ENCODE measurements around the gene GPRC5B.
A peak's percentile ranks its signal among the peaks of the same experiment; 100 is the strongest.

The GPRC5B gene

DNA sequence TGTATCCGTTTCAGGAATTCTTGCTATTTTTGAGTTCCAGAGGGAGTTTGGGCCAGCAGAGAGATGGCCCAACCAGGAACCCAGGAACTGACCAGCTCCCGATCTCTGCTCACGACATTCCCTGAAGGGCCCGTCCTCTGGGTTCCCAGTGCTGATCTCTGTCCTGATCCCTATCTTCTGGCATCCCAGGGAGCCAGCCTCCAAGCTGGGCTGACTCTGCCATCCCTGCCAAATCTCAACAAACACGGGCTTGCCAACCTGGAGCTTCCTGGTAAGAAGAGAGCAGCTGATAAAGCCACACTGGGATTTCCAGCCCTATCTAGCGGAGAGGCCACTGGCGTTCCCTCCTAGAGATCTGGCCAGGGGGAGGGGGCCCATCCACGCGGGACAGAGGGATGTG lies 16.2 kb downstream of the GPRC5B start:
- DNase-seq, result no peak

DNA sequence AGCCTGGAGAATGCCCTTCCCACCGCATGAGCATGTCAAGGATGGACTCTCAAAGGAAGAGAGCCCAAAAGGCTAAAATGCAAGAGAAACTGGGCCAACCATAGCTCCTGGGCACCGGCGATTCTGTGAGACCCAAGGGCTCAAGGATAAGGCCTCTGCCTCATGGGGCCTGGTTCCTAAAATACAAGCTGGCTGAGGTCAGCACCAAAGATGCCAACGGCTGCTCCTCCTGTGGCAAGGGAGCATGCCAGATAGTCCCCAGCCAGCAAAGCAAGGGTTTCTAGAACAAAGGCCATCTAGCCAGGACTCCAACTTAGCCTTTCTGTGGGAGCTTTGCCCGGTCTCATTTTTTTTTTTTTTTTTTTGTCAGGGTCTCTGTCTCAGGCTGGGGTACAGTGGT lies 20.1 kb downstream of the GPRC5B start:
- no peak for DNase-seq

DNA sequence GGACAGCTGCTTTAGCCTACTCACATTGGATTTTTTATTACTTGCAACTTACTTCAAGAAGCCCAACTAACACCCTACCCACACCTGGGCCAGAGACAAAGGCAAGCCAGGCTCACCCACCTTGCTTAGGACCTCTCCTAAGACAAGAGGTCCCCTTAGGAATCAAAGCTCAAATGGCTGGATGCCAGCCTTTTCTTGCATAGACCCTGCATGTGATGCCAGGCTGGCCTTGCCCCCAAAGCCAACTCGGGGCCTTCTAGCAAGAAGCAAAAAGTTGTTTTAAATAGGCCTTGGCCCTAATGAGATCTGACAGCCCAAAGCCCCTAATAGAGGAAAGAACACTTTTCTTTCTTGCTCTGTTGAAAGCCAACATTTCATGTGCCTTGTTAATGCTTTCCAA lies 20.7 kb downstream of the GPRC5B start:
- no peak for DNase-seq

DNA sequence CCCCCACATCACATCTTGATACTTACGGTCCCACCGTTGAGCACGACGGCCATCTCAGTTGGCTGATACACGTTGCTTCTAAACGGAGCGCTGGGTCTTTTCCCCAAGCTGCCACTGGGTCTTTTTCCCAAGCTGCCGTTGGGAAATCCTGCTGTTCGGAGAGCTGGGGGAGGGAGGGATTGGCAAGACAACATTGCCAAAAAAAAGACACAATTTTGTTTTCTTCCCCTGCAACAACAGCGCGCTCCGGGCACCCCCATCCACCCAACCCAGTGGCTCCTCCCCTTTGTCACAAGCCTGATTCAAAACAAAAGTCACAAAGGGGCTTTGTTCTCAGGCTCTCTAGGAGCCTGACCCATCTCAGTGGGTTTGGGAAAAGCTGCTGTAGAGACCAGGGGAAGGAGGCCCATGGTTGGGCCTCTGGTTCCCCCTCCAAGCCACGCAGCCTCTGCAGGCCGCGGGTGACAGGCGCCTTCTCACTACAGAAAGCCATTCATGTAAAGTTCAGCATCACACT lies 22.8 kb downstream of the GPRC5B start:
- no peak for DNase-seq

DNA sequence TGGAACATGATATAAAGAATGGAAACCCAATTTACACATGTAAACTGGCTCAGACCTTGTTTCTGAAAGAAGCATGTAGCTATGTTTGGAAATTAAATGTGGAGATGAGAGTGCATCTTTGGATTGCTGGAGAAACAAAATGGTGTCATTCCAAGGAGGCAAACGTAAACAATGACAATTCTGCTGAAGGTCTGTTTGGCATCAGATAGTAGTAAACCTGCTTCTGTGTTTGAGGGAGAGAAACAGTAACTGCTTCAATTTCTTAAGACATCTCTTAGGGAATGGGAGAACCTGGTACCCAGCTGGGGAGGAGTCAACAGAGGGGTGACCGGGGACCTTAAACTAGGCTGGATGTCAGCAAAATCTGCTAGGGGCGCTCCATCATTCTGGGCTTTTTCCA lies 23.5 kb downstream of the GPRC5B start:
- DNase-seq, result no peak

DNA sequence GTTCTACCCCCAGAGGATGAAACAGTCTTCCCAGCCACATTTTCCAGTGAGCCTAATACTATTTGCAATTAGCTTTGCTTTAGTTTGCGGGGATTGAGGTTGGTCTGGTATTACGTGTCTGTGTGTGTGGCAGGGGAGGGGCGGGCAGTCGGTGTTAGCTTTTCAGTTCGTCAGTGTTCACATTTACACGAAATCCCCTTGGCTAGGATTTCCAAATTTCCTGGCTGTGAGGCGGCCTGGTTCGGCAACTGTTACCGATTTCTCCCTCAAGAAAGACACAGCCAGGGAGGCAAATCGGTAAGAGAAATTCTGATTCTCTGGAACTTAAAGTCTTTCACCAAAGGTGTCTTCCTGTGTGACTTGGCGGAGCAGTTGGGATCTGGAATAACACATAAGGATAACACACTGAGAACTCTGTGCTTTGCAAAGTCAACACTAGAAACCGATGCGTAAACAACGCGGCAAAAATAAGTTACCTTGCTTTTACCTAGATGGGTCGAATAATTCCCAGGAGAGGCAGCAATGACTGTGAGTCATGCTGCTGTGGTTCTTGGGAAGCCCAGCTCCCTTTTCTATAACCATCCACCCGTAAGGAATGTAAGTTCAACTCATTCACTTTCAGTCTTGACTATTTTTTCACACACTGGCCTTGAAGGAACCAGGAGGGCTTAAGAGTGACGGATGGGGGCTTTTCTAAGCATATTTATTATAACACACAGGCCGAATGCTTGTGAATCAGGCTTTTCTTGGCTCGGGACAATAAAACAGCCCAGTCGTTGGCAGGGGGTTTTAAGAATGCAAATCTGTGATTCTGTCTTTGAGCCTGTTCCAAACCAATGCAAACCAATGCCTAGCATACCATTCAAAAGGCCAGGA lies 24.2 kb downstream of the GPRC5B start:
- DNase-seq, result no peak

DNA sequence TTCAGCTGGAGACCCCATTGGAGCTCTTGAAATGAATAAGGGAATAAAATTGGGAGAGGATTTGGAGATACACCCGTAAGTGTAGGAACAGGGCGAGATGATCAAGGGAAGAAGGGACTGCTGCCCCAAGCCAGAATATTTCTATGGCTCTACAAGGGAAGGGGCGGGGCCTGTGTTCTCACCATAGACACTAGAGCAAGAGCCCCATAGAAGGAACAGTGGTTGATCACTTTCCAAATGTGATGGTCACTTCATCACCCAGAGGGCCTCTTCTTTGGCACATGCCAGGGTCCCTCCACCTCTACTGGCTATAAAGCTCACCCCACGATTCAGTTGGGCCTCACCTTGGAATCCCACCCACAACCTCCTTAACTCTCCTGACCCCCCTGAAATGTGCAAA lies 25.0 kb downstream of the GPRC5B start:
- no peak for DNase-seq

DNA sequence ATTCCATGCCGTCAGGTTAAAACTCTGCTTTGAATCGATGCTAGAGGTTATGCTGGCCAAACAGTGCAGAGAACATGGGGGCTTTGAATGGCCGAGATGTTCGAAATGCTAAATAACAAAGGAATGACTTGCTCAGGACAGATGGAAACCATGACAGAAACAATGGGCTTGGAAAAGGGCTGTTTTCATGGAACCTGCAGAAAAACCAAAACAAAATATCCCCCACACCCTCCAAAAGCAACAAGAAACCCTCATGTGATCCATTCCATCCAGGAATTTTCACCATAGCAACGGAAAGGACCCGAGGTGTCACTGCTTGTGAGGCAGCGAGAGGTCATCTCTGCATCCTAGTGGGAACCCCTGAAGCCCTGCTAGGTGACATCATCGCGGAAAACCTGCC lies 25.5 kb downstream of the GPRC5B start:
- no peak for DNase-seq

DNA sequence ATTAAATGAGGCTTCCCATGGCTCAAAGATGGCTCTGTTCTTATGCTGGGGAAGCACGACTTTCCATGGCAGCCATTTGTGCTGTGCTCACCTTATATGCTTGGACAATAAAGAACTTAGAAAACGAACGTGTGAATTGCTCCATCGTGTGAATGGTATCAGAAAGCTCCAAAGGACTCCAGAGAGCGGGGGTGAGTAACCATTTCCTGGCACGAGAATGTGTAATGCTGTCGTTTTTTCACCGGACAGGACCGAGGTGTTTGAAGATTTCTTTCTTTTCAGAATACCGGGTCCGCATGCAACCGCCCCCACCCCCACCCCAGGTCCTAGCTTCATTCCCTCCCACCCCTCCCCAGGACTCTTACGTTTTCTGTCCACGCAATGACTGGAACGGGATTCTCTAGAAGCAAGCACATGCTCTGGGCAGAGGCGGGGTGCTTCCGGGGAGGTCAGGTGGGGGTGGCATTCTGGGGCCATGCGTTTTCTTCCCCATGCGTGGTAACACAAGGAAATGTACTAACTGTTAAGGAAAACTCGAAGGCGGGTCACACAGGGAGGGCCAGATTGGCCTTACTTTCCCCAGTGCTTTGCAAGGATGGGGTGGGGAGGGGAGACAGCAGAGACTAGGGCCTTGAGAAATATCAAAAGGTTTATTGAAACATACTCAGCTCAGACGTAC lies 26.2 kb downstream of the GPRC5B start:
- DNase-seq, result no peak

DNA sequence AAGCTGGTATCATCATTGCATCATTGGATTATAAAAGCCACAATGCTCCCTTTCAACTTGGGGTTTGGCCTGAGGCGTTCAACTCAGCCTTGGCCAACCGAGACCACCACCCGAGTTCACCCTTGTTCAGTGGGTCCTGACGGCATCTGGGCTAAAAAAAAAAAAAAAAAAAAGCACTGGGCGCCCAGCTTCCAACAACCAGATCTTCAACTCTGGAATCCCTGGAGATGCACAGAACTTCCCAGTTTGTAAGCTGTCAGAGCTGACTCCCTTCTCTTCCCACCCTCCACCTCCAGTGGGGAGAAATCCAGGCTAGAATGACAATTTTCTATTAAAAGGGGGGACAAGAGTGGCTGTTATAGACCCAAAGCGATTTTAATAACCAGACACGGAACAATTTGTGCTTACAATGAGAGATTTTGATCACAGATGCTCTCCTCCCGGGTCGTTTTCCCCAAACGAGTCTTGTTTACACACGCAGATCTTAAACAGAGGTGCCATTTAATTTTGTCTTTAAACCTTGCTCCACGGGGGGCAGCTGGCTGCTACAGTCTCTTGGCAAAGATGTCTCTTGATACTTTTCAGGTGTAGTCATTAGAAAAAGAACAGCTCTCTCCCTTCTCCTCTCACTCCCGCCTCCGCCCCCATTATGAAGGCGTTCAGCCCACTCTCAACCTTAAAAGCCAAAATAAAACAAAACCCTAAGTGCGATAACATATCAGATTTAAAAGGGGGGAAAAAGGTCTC lies 26.9 kb downstream of the GPRC5B start:
- DNase-seq, result peak; percentile 26

DNA sequence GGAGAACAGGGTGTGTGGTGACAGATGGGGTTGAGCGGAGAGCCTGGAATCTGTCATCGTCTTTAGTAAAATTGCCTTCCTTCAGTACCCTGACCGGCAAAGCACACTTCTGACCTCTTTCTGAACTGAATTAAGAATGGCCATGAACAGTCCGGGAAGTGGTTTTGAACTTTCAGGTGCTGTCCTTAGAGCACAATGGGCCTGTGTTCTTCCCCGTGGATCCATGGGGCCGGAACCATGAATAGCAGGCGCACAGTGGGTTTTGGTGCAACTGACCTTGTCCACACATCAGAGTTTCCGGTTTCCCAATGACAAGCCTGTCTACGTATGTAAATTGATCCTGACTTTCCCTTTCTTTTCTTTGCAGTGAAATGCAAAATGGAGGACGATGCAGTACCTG lies 28.5 kb downstream of the GPRC5B start:
- DNase-seq, result no peak

DNA sequence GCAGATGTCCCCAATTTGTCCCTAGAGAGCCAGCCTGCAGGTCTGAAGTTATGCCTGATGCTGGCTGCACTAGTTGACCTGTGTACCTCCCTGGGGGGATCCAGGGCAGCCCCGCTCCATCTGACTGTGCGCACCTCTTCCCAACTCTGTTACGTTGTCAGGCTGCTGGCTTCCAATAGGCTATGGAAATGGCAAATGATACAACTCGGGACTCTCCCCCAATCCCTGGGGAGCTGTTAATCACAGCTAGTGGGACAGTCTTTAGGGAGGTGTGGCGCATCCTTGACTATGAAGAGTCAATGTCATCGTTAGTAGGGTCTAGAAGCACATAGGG lies 30.1 kb downstream of the GPRC5B start:
- DNase-seq, result no peak

DNA sequence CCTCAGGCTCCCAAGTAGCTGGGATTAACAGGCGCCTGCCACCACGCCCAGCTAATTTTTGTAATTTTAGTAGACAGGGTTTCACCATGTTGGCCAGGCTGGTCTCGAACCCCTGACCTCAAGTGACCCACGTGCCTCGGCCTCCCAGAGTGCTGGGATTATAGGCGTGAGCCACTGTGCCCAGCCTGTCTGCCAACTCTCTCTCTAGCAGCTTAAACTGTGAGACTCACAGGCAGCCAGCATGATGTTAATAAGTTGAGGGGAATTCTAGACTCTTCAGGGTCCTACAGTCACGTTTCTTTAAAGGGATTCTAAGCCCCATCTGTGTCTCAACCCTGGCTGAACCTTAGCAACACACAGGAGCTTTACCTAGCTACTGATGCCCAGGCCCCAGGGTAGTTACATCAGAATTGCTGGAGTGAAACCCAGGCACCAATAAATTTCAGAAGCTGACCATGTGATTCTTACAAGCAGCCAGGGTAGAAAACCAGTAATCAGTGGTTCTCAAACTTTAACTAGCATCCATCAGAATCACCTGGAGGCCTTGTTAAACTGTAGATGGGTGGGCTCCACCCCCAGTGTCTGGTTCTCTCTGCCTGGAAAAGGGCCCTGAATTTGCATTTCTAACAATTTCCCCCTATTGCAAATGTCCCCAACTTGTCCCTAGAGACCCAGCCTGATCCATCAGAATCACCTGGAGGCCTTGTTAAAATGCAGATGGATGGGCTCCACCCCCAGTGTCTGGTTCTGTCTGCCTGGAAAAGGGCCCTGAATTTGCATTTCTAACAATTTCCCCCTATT lies 30.7 kb downstream of the GPRC5B start:
- no peak for DNase-seq

DNA sequence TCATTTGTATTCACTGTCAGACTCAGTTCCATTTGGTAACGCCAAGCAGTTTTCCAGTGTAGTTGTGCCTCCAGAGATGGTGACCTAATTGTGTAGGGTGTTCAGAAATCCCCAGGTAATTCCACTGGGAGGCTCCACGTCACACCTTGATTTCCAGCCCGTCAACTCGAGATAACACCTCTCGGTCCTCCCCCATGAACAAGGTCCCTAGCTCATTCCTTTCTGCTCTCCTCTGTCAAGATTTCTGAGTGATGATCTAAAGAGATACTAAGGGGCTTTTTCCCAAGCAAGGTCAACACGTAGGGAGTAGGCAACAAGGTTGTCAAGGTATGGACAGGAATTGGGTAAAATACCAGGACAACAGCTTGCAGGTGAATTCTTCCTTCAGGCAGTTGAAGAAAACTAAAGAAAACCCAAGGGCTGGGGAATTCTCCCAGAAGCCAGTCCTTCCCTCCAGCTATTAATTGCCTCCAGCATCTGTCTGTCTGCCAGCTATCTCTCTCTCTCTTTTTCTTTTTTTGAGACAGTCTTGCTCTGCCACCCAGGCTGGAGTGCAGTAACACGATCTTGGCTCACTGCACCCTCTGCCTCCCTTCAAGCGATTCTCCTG lies 31.4 kb downstream of the GPRC5B start:
- no peak for DNase-seq

DNA sequence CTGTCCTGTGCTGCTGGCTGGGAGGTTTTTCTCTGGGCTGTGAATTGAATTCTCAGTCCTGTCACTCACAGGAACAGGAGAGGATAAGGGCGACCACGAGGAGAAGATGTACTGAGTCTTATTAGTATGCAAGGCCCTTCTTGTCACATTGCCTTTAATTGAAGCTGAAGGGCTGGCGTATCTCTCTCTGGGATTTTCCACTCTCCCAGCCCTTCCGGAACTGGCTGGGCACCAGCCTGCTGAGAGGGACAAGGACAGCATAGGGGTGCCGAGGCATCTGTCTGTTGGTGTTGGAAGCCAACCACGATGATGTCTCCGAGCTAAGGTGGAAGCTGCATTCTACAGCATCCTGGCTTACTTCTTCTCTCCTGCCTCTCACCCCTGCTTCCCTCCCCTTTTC lies 33.2 kb downstream of the GPRC5B start:
- DNase-seq, result no peak

DNA sequence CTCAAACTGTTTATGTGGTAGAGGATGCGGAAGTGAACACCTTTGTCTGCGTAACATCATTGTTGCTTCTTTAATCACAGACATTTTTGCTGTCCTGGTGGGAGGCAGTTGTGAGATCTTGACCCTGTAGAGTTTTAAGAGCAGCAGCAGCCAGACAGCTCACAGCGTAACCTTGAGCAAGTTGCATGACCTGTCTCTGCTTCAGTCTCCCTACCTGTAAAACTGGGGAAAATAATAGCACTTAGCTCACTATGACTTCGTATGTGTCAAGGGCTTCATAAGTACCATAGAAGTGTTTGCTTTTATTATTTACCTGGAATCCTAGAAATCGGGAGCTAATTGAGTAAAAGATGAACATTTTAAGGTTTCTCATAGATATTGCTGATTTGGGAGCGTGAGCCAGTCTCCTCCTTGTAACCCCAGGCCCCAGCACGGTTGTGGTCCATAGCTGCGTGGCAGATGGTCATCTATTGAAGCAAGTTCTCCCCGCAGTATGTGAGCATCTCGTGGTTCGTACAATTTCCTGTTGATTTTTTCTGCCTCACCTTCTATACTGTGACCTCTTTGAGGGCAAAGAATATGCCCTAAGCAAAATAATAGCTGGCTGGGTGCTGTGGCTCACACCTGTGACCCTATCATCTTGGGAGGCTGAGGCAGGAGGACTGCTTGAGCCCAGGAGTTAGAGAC lies 34.4 kb downstream of the GPRC5B start:
- DNase-seq, result no peak

DNA sequence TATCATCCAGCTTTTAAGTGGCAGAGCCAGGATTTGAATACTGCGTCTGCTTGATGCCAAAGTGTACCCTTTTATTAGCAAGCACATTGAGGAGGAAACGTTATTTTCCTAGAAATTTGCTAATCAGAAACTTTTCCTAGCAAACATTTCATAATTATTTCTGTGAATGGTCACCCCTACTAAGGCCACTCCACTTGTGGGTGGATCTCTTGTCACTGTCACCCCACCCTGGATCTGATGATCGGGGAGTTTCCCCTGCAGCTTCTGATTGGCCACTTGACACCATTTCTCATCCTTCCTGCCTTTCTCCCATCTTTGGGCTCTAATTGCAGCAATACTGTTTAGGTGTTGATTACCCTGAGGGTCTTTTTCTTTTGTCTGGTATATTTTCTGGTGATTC lies 35.9 kb downstream of the GPRC5B start:
- DNase-seq, result no peak

DNA sequence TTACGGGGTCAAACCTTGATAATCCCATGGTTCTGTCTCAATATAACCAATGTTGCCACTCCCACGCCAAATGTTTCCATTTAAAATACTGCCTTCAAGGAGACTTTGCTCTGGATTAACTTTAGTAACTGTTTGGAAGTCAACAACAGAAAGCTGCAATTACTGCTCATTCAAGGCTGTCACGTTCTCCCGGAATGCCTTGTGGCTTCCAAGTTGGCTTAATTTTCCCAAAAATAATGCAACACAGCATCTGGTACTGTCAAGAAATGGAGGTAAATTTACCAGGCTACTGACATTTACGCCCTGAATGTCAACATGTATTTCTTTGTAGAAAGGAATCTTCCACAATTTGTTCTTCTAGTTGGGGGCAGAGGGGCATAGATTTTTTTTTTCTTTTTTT lies 38.2 kb downstream of the GPRC5B start:
- DNase-seq, result no peak

DNA sequence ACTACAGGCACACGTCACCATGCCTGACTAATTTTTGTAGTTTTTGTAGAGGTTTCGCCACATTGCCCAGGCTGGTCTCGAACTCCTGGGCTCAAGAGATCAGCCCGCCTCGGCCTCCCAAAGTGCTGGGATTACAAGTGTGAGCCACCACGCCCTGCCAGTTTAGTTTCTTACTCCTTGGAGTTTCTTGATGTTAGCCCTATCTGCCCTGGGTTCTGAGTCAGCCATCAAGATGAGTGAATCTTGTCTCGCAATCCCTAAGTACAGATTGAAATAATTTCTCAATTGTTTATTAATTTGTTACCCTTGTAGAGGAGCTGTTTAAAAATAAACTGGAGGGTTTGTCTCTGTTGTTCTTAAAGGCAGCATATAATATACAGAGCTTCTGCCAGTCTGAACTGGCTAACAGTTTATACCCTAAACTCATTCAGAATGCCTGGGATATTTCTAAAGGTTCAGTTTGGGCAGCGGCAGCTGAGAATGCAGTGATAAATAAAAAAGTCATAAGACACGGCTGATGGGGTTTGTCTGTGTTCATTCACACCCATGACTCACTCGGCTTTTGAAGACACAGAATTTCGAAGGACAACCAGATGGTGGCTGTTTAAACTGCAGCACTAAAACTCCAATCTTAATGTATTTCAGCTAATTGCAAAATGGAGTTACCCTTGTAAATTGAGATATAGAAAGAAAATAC lies 39.6 kb downstream of the GPRC5B start:
- no peak for DNase-seq

DNA sequence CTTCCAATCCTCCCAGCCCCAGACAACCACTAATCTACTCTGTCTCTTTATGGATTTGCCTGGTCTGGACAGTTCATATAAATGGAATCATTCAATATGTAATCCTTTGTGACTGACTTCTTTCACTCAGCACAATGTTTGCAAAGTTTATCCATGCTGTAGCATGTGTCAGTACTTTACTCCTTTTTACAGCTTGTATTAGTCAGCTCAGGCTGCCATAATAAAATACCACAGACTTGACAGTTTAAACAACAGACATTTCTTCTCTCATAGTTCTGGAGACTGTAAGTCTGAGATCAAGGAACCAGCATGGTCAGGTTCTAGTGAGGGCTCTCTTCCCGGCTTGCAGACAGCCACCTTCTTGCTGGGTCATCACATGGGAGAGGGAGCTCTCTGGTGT lies 41.3 kb downstream of the GPRC5B start:
- DNase-seq, result no peak

All from NCI-H146 (cell line).